IMR-90 (cell line): ENCODE results near the gene ADCY1.
"Not testable (repeated sequence)": the region's sequence is repeated elsewhere in the genome, so short reads cannot be mapped to it uniquely, and the experiment has no call there.

Source experiments
- BHLHE40 ChIP-seq: fragments of 150-350 bp; IDR thresholded peaks from 2 replicates; pipeline ENCODE4 v1.6.1; 2016; ENCODE audit warnings: mild to moderate bottlenecking, low read depth, low read length
- CTCF ChIP-seq: conservative IDR thresholded peaks from 2 replicates; pipeline ENCODE4 v1.5.1; 2012; ENCODE audit warnings: mild to moderate bottlenecking, low read depth, low read length, improper control_type of control experiment
- MAFK ChIP-seq: IDR thresholded peaks from 2 replicates; pipeline ENCODE4 v1.6.1; 2012; ENCODE audit warnings: low read depth, low read length, improper control_type of control experiment
- MAZ ChIP-seq: IDR thresholded peaks from 2 replicates; pipeline ENCODE4 v1.6.1; 2012; ENCODE audit warnings: low read depth, mild to moderate bottlenecking, low read length, improper control_type of control experiment, moderate library complexity, borderline replicate concordance
- RCOR1 ChIP-seq: IDR thresholded peaks from 2 replicates; pipeline ENCODE4 v1.6.1; 2012; ENCODE audit warnings: mild to moderate bottlenecking, low read length, improper control_type of control experiment; ENCODE audit not compliant: insufficient replicate concordance
- RFX5 ChIP-seq: IDR thresholded peaks from 2 replicates; pipeline ENCODE4 v1.8.0; 2012; ENCODE audit warnings: low read depth, mild to moderate bottlenecking, low read length, moderate library complexity
- SMC3 ChIP-seq: fragments of 150-350 bp; IDR thresholded peaks from 2 replicates; pipeline ENCODE4 v1.6.1; 2016; ENCODE audit warnings: low read depth, mild to moderate bottlenecking, antibody characterized with exemption, low read length, moderate library complexity
- USF2 ChIP-seq: fragments of 150-350 bp; IDR thresholded peaks from 2 replicates; pipeline ENCODE4 v1.6.1; 2017; ENCODE audit warnings: mild to moderate bottlenecking, antibody characterized with exemption, low read length, low read depth

- not testable (repeated sequence) for TF ChIP-seq RCOR1, CTCF, RFX5, MAFK, MAZ, SMC3, USF2, BHLHE40
These were observed 195.5 kb downstream of the ADCY1 start for GRCh38 chr7:45769626-45770025.
